Measurements from ENCODE around the gene PAPPA2. TPM values are rescaled to one million over a fixed set of nuclear protein-coding genes. Genes with fewer than 3 reads are reported as not detected.

Gene PAPPA2
- total RNA-seq, 1 donor from 2014 or later, result 0.25 TPM

DNA sequence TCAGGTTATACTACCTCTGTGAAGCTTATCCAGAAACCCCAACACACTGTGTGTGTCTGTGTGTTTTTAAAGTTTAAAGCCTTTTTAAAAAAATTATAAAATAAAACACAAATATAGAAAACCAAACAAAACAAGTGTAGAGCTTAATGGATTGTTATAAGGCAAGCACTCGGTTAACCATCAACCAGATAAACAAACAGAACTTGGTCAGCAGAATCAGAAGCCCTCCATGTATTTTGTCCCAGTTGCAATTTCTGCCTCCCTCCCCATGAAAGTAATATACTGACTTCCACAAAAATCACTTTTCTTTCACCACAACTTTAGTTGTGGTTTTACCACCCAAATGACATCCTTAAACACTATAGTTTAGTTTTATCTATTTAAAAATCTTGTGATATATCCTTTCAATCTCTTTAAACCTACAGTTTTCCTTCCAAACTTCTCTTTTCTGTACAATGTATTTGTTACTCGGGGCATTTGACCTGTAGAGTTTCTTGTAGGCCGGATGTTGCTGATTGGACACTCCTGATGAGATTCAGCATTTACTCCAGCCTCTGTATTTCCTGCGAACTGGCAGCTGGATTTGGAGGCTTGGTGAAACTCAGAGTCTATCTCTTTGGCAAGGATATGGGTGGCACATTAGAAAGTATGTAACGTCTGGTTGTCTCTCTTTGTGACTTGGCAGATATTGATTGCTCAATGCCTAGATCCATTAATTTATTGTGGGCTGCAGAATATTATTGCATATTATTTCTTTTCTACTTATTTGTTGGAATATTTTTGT, 8.6 kb downstream of the PAPPA2 start:
- Mint-ChIP-seq H3K27me3 (ENCODE audit: low read depth) (peaks cover 1% of the 10 kb centered on the region), H3K27ac (no peak overlapping the region), H3K4me1 (no peaks in the 10 kb centered on the region), H3K9me3 (no peaks in the 10 kb centered on the region), H3K4me3 (no peak overlapping the region), H3K36me3 (no peaks in the 10 kb centered on the region)
- TF ChIP-seq, protein P1, sequence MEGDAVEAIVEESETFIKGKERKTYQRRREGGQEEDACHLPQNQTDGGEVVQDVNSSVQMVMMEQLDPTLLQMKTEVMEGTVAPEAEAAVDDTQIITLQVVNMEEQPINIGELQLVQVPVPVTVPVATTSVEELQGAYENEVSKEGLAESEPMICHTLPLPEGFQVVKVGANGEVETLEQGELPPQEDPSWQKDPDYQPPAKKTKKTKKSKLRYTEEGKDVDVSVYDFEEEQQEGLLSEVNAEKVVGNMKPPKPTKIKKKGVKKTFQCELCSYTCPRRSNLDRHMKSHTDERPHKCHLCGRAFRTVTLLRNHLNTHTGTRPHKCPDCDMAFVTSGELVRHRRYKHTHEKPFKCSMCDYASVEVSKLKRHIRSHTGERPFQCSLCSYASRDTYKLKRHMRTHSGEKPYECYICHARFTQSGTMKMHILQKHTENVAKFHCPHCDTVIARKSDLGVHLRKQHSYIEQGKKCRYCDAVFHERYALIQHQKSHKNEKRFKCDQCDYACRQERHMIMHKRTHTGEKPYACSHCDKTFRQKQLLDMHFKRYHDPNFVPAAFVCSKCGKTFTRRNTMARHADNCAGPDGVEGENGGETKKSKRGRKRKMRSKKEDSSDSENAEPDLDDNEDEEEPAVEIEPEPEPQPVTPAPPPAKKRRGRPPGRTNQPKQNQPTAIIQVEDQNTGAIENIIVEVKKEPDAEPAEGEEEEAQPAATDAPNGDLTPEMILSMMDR (IDR thresholded peaks at IDR 0.05; ENCODE audit: unreplicated experiment), result no peak
- DNase-seq (ENCODE audit: low spot score in 2 of 2, unreplicated experiment in 2 of 2), result no peak

DNA sequence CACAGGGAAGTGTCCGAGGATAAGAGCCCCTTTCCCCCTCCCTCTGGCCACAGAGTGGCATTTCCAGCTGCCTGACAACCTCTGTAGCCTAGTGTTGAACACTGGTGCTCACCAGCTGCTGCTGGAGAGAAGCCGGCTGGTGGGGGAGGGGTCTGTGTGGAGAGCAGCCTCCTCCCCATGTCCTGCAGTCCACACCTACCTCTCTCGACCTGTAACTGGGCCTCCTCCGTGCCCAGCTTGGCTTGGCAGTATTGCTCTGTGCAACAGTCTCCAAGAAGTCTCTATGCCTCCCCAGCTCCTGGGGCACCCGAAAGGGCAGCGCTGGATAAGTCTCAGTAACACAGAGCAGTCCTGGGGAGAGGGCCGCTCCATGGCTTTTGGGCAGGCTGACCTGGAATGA, 17.0 kb downstream of the PAPPA2 start:
- TF ChIP-seq, protein P1 (IDR thresholded peaks at IDR 0.05; ENCODE audit: unreplicated experiment), result no peak
- no peak for DNase-seq (ENCODE audit: low spot score in 2 of 2, unreplicated experiment in 2 of 2)
- Mint-ChIP-seq H3K4me1 (no peaks in the 10 kb centered on the region), H3K9me3 (peaks cover 6% of the 10 kb centered on the region), H3K27ac (no peak overlapping the region), H3K36me3 (no peaks in the 10 kb centered on the region), H3K27me3 (ENCODE audit: low read depth) (peaks cover 3% of the 10 kb centered on the region), H3K4me3 (no peak overlapping the region)

DNA sequence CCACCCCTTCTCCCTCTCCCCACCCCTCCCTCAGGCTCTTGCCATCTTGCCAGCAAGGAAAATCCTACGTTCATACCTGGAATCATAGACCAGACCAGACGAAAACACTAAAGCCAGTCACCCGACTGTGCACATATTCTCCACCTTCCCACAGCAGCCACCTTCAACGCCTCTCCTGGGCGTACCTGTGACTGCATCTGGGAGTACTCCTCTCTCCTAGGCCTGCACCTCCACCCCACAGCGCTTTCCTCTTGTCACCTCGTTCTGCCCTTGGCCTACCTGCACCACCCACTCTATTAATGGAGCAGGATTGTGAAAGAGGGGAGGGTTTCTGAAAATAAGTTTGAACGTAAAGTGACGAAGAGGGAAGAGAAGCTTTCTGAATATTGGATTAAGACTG, 17.8 kb downstream of the PAPPA2 start:
- TF ChIP-seq, protein P1 (IDR thresholded peaks at IDR 0.05; ENCODE audit: unreplicated experiment), result no peak
- Mint-ChIP-seq H3K36me3 (no peaks in the 10 kb centered on the region), H3K9me3 (peaks cover 6% of the 10 kb centered on the region), H3K27ac (no peak overlapping the region), H3K27me3 (ENCODE audit: low read depth) (peaks cover 3% of the 10 kb centered on the region), H3K4me1 (peaks cover 3% of the 10 kb centered on the region), H3K4me3 (no peak overlapping the region)
- DNase-seq (ENCODE audit: low spot score in 2 of 2, unreplicated experiment in 2 of 2), result no peak

DNA sequence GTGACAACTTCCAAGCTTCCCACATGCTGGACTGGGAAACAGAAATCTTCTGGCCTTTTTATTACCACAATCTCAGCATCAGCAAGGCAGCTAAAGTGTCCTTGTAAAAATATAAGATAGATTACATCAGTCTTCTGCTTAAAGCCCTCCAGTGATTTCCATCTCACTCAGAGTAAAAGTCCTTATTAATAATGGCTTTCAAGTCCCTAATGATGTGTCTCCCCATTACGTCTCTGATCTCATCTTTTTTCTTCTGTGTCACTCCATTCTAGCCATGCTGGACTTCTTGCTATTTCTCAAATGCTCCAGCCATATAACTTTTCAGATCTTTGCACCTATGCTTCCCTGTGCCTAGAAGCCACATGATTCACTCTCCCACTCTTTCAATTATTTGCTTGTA, 22.1 kb downstream of the PAPPA2 start:
- H3K27ac Mint-ChIP-seq, result no peak overlapping the region
- no peak overlapping the region for H3K4me3 Mint-ChIP-seq
- H3K36me3 Mint-ChIP-seq, result no peaks in the 10 kb centered on the region
- H3K4me1 Mint-ChIP-seq, result peaks cover 6% of the 10 kb centered on the region
- H3K27me3 Mint-ChIP-seq (ENCODE audit: low read depth), result peaks cover 3% of the 10 kb centered on the region
- no peak for DNase-seq (ENCODE audit: low spot score in 2 of 2, unreplicated experiment in 2 of 2)
- TF ChIP-seq, protein P1 (IDR thresholded peaks at IDR 0.05; ENCODE audit: unreplicated experiment), result no peak
- peaks cover 6% of the 10 kb centered on the region for H3K9me3 Mint-ChIP-seq

DNA sequence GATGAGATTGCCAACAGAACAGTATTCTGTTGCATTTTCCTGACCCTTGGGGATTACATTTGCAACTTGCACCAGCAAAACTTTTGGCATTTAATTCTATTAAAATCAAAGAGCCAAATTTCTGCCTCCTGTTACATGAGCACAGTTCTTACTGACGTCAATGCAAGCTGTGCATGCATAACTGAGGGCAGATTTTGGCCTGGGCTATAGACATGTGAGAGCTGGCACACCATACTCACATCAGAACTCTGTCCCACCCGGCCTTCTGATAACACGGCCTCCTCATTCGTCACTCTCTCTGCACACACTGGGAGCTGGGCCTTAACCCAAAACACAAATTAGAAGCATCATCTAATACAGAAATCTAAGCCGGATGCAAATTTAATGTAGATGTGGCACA, 31.5 kb downstream of the PAPPA2 start:
- DNase-seq (ENCODE audit: low spot score in 2 of 2, unreplicated experiment in 2 of 2), result no peak
- no peak overlapping the region for H3K27ac Mint-ChIP-seq
- H3K27me3 Mint-ChIP-seq (ENCODE audit: low read depth), result no peaks in the 10 kb centered on the region
- H3K36me3 Mint-ChIP-seq, result no peaks in the 10 kb centered on the region
- no peaks in the 10 kb centered on the region for H3K4me1 Mint-ChIP-seq
- H3K9me3 Mint-ChIP-seq, result no peaks in the 10 kb centered on the region
- TF ChIP-seq, protein P1 (IDR thresholded peaks at IDR 0.05; ENCODE audit: unreplicated experiment), result no peak
- no peak overlapping the region for H3K4me3 Mint-ChIP-seq

Data from mesothelial cell of epicardium (in vitro differentiated cells).